ENCODE results near the gene GRID2.

Gene GRID2

DNA sequence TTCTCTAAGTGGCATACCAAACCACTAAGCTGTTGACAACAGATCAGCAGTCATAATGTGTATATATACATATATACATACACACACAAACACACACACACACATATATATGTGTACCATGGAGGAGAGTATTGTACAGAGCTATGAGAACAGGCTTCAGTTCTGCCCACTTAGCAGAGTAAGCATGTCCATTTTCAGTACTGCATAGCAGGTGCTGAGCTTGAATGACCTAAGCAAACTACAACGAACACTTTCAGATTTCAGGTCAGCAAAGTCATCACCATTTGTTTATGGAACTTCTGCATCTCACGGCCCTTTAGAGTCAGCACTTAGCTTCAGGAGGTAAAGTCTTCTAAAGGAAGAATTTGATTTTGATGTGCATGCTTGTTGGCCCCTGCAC is 789.0 kb downstream of the GRID2 start:
- H3K9ac ChIP-seq (ENCODE audit: low read depth, low read length), result no peak overlapping the region
- H3K9me3 ChIP-seq (ENCODE audit: control insufficient read depth, insufficient read depth, low read length), result no peaks in the 10 kb centered on the region
- H3K4me1 ChIP-seq (ENCODE audit: control insufficient read depth, insufficient read depth, low read length), result no peaks in the 10 kb centered on the region
- H3K36me3 ChIP-seq (ENCODE audit: control insufficient read depth, insufficient read depth, low read length), result no peaks in the 10 kb centered on the region
- H3K27me3 ChIP-seq (ENCODE audit: control insufficient read depth, insufficient read depth, low read length), result no peaks in the 10 kb centered on the region
- H3K4me3 ChIP-seq (ENCODE audit: low read depth, low read length), result no peak overlapping the region

DNA sequence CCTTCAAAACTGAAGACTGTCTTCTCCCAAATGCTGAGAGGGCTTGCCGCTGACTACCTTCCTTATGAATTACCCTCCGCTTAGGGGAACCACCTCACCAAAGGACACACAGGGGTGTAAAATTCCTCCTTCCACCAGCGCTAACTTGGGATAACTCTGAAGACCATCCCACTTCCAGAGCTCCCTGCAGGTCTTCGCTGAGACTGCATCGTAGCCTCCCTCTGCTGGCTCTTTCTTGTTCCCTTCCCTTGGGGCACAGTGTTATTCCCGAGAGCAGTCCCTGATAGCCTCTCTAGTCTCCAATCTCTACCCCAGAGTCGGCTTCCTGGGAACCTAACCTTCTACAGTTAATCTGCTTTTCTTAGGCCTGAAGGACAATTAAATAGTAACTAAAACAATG is 799.3 kb downstream of the GRID2 start:
- Histone ChIP-seq H3K27me3 (ENCODE audit: control insufficient read depth, insufficient read depth, low read length) (no peaks in the 10 kb centered on the region), H3K4me1 (ENCODE audit: control insufficient read depth, insufficient read depth, low read length) (no peaks in the 10 kb centered on the region), H3K4me3 (ENCODE audit: low read depth, low read length) (no peak overlapping the region), H3K36me3 (ENCODE audit: control insufficient read depth, insufficient read depth, low read length) (no peaks in the 10 kb centered on the region), H3K9ac (ENCODE audit: low read depth, low read length) (no peak overlapping the region), H3K9me3 (ENCODE audit: control insufficient read depth, insufficient read depth, low read length) (no peaks in the 10 kb centered on the region)

DNA sequence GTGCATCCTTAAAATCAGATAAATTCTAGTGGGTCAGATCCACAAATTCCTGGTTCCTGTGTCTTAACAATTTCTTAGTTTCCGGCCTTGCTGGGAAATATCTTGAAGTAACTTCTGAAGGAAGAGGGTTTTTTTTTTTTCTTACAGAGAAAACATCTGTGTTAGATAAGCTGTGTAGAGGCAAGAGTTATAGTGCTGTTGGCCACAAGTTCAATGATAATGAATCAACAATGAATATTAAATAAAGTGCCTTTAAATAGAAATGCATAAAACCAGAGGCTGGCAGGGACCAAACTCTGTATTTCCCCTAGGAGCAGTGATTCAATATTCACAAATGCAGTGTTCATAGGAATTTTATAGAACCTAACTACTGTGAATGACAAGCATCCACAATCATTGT is 812.9 kb downstream of the GRID2 start:
- Histone ChIP-seq H3K4me1 (ENCODE audit: control insufficient read depth, insufficient read depth, low read length) (peaks cover 4% of the 10 kb centered on the region), H3K4me3 (ENCODE audit: low read depth, low read length) (no peak overlapping the region), H3K36me3 (ENCODE audit: control insufficient read depth, insufficient read depth, low read length) (no peaks in the 10 kb centered on the region)

DNA sequence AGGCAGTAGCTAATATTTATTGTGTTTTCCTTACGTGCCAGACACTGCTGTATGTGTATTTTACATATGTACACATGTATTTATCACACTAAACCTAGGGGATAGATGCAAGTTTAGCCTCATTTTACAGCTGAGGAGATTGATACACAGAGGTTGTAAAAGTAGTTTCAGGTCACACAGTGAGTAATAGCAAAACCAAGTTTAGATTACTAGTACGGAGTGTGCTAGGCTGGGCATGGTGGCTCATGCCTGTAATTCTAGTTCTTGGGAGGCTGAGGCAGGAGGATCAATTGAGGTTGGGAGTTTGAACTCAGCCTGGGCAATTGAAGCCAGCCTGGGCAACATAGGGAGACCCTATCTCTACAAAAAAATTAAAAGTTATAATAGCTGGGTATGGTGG is 823.7 kb downstream of the GRID2 start:
- peaks cover 7% of the 10 kb centered on the region for H3K4me1 ChIP-seq (ENCODE audit: control insufficient read depth, insufficient read depth, low read length)
- no peaks in the 10 kb centered on the region for H3K27me3 ChIP-seq (ENCODE audit: control insufficient read depth, insufficient read depth, low read length)
- no peaks in the 10 kb centered on the region for H3K36me3 ChIP-seq (ENCODE audit: control insufficient read depth, insufficient read depth, low read length)
- no peak overlapping the region for H3K9ac ChIP-seq (ENCODE audit: low read depth, low read length)
- no peaks in the 10 kb centered on the region for H3K9me3 ChIP-seq (ENCODE audit: control insufficient read depth, insufficient read depth, low read length)
- H3K4me3 ChIP-seq (ENCODE audit: low read depth, low read length), result no peak overlapping the region

More for the DNA sequence above, 812.9 kb downstream of the GRID2 start:
- Histone ChIP-seq H3K9me3 (ENCODE audit: control insufficient read depth, insufficient read depth, low read length) (no peaks in the 10 kb centered on the region), H3K27me3 (ENCODE audit: control insufficient read depth, insufficient read depth, low read length) (no peaks in the 10 kb centered on the region), H3K9ac (ENCODE audit: low read depth, low read length) (no peak overlapping the region)

DNA sequence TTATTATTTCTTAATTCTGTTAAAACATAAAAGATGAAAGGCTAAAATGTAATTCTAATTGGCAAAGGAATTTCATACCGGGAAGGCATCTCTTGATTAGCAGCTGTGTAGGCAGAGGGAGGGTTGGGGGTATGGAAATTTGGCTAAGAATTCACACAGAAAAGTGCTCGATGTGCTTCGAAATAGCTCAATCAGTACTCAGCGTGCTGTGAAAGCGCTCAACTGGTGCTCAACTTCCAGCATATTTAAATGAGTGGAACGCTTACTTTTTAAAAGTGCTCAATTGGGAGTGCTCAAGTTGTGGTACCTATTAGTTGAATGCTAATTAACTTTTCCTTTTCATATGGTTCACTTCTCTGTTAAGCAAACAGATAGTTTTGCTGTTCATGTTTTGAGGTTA is 828.9 kb downstream of the GRID2 start:
- Histone ChIP-seq H3K4me3 (ENCODE audit: low read depth, low read length) (no peak overlapping the region), H3K4me1 (ENCODE audit: control insufficient read depth, insufficient read depth, low read length) (peaks cover 18% of the 10 kb centered on the region), H3K27me3 (ENCODE audit: control insufficient read depth, insufficient read depth, low read length) (no peaks in the 10 kb centered on the region), H3K36me3 (ENCODE audit: control insufficient read depth, insufficient read depth, low read length) (no peaks in the 10 kb centered on the region), H3K9ac (ENCODE audit: low read depth, low read length) (no peak overlapping the region), H3K9me3 (ENCODE audit: control insufficient read depth, insufficient read depth, low read length) (no peaks in the 10 kb centered on the region)

DNA sequence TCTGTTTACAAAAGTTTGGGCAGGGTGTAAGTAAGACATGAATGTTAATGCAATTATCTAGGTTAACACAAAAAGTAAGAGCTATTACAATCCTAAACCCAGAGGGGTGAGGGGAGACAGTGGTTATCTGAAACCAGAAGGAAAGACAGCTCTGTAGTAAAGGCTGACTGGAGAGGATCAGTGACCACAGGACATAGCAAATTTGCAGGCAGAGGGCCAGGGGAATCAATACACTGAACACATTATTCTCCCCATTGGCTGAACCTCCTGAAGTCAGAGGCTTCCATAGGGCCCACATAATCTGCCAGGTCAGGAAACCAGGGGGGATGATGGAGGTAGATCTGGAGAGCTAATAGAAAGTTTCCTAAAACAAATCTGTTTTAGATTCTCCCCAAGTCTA is 835.4 kb downstream of the GRID2 start:
- H3K4me3 ChIP-seq (ENCODE audit: low read depth, low read length), result no peak overlapping the region
- peaks cover 3% of the 10 kb centered on the region for H3K4me1 ChIP-seq (ENCODE audit: control insufficient read depth, insufficient read depth, low read length)
- H3K9me3 ChIP-seq (ENCODE audit: control insufficient read depth, insufficient read depth, low read length), result no peaks in the 10 kb centered on the region
- no peak overlapping the region for H3K9ac ChIP-seq (ENCODE audit: low read depth, low read length)
- H3K36me3 ChIP-seq (ENCODE audit: control insufficient read depth, insufficient read depth, low read length), result no peaks in the 10 kb centered on the region
- H3K27me3 ChIP-seq (ENCODE audit: control insufficient read depth, insufficient read depth, low read length), result no peaks in the 10 kb centered on the region

DNA sequence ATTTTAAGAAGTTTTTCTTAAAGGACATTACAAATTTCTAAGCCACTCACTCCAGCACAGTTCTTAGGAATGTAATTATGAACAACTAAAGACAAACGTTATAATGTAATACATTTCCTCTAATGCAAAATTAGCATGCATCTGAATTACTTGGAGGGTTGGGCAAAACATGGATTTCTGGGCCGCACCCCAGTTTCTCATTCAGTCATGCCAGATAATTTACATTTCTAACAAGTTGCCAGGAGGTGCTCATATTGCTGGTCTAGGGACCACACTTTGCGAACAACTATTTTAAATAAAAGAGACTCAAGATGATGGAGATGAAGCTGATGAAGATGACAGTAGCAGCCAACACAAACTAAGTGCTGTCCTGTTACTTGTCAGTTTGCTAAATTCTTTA is 840.1 kb downstream of the GRID2 start:
- Histone ChIP-seq H3K9ac (ENCODE audit: low read depth, low read length) (no peak overlapping the region), H3K4me3 (ENCODE audit: low read depth, low read length) (no peak overlapping the region), H3K4me1 (ENCODE audit: control insufficient read depth, insufficient read depth, low read length) (peaks cover 30% of the 10 kb centered on the region), H3K9me3 (ENCODE audit: control insufficient read depth, insufficient read depth, low read length) (no peaks in the 10 kb centered on the region), H3K27me3 (ENCODE audit: control insufficient read depth, insufficient read depth, low read length) (no peaks in the 10 kb centered on the region), H3K36me3 (ENCODE audit: control insufficient read depth, insufficient read depth, low read length) (no peaks in the 10 kb centered on the region)

DNA sequence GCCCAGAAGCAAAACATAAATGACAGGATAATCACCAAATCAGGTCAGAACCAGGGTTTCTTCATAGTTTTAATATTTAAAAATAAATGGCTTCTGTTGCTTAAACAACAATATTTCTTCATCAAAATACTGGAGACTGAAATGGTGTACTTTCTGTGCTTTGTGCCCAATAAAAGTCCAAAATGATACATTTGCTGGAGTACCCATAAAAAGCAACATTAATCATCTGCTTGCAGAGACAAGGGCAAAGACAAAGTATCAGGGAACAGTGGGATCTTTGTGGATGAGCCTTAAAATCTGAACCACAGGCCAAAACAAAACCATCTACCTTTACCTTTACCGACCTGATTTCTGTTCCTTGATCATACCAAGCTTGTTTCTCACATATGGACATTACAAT is 840.9 kb downstream of the GRID2 start:
- Histone ChIP-seq H3K27me3 (ENCODE audit: control insufficient read depth, insufficient read depth, low read length) (no peaks in the 10 kb centered on the region), H3K4me3 (ENCODE audit: low read depth, low read length) (no peak overlapping the region), H3K36me3 (ENCODE audit: control insufficient read depth, insufficient read depth, low read length) (no peaks in the 10 kb centered on the region), H3K9ac (ENCODE audit: low read depth, low read length) (no peak overlapping the region), H3K9me3 (ENCODE audit: control insufficient read depth, insufficient read depth, low read length) (no peaks in the 10 kb centered on the region), H3K4me1 (ENCODE audit: control insufficient read depth, insufficient read depth, low read length) (peaks cover 30% of the 10 kb centered on the region)

DNA sequence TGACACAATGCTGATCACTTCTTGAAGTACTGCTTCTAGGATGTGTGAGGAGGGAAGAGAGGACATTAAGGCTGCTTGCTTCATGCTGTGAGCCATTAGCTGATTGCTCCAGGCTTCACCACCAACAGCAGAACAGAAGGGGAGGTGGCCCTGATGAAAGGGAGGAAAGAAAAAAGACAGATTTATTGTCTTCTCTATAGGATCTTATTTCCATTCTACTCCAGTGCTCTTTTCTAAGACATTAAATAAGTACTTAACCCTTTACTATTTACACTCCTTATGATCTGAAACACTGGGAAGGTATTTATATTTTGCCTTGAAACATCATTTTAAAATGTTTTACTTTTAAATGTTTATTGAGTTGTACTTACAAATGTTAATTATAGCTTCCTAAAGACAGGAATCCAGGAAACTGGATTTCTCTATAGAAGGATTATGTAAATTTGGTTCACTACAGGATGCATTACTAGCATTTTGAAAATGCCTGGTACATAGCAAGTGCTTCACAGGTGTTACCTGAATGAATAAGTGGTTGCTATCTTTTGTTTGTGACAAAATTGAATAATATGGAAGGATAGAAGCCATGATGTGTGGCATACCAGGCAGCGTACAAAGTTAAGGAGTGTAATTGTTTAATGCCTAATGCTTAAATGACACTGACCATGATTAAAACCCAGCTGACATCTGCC is 843.9 kb downstream of the GRID2 start:
- no peak overlapping the region for H3K9ac ChIP-seq (ENCODE audit: low read depth, low read length)
- H3K27me3 ChIP-seq (ENCODE audit: control insufficient read depth, insufficient read depth, low read length), result no peaks in the 10 kb centered on the region
- no peak overlapping the region for H3K4me3 ChIP-seq (ENCODE audit: low read depth, low read length)
- H3K4me1 ChIP-seq (ENCODE audit: control insufficient read depth, insufficient read depth, low read length), result peaks cover 30% of the 10 kb centered on the region
- H3K36me3 ChIP-seq (ENCODE audit: control insufficient read depth, insufficient read depth, low read length), result no peaks in the 10 kb centered on the region
- no peaks in the 10 kb centered on the region for H3K9me3 ChIP-seq (ENCODE audit: control insufficient read depth, insufficient read depth, low read length)

DNA sequence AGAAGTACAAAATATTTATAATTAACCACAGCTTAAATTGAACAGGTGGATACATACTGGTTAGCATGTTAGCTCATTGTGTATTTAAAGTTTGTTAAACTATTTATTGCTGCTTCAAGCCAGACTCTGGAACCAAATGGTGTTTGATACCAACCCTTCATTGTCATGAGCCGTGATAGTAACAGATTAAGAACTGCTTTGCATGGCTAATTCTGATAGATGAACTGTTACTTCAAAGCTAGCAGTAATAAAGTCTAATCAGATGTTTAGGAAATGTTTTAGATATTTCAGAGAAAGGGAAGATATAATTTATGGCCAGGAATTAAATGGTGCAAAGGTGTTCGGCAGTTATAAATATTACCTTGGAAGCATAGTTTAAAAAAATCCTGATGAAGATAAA is 848.7 kb downstream of the GRID2 start:
- Histone ChIP-seq H3K4me3 (ENCODE audit: low read depth, low read length) (no peak overlapping the region), H3K9ac (ENCODE audit: low read depth, low read length) (no peak overlapping the region), H3K9me3 (ENCODE audit: control insufficient read depth, insufficient read depth, low read length) (no peaks in the 10 kb centered on the region), H3K27me3 (ENCODE audit: control insufficient read depth, insufficient read depth, low read length) (no peaks in the 10 kb centered on the region), H3K4me1 (ENCODE audit: control insufficient read depth, insufficient read depth, low read length) (peaks cover 6% of the 10 kb centered on the region), H3K36me3 (ENCODE audit: control insufficient read depth, insufficient read depth, low read length) (no peaks in the 10 kb centered on the region)

DNA sequence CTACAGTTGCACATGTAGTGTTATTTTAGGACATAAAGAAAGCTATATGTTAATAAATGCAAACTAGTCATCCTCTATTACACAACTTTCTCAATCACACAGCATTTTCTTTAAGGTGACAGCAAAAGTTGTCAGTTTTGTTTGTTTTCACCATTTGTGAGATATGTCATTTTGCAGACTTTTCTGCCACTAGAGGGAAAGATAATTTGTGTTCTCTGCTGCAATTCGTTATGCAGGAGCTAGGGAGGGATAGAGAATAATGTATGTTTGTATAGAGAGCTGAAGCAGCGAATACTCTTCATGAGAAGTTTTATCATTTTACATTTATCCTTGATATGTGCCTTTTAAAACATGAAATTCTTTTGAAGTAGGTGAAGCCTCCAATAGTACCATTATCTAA is 854.2 kb downstream of the GRID2 start:
- no peak overlapping the region for H3K4me3 ChIP-seq (ENCODE audit: low read depth, low read length)
- H3K4me1 ChIP-seq (ENCODE audit: control insufficient read depth, insufficient read depth, low read length), result peaks cover 13% of the 10 kb centered on the region
- H3K36me3 ChIP-seq (ENCODE audit: control insufficient read depth, insufficient read depth, low read length), result no peaks in the 10 kb centered on the region
- H3K27me3 ChIP-seq (ENCODE audit: control insufficient read depth, insufficient read depth, low read length), result no peaks in the 10 kb centered on the region
- H3K9ac ChIP-seq (ENCODE audit: low read depth, low read length), result no peak overlapping the region
- H3K9me3 ChIP-seq (ENCODE audit: control insufficient read depth, insufficient read depth, low read length), result no peaks in the 10 kb centered on the region

DNA sequence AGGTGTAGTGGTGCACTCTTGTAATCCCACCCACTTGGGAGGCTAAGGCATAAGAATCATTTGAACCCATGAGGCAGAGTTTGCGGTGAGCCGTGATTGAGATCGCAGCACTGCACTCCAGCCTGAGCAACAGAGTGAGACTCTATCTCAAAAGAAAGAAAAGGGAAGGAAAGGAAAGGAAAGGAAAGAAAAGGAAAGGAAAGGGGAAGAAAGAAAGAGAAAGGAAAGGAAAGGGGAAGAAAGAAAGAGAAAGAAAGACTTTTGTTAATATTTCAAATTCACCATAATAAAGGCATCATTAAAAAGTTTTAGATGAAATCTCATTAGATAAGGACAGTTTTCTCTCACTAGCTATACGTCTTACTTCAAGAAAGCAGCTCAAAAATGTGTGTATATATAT is 864.3 kb downstream of the GRID2 start:
- Histone ChIP-seq H3K4me1 (ENCODE audit: control insufficient read depth, insufficient read depth, low read length) (no peaks in the 10 kb centered on the region), H3K9ac (ENCODE audit: low read depth, low read length) (no peak overlapping the region), H3K27me3 (ENCODE audit: control insufficient read depth, insufficient read depth, low read length) (no peaks in the 10 kb centered on the region), H3K4me3 (ENCODE audit: low read depth, low read length) (no peak overlapping the region), H3K9me3 (ENCODE audit: control insufficient read depth, insufficient read depth, low read length) (no peaks in the 10 kb centered on the region), H3K36me3 (ENCODE audit: control insufficient read depth, insufficient read depth, low read length) (no peaks in the 10 kb centered on the region)
